ENCODE data around the gene TSPAN33.
"Not testable (repeated sequence)": the region's sequence is repeated elsewhere in the genome, so short reads cannot be mapped to it uniquely, and the experiment has no call there.

Gene TSPAN33

GRCh38 chr7:129209067-129209926, 64.8 kb downstream of the TSPAN33 start:
- DNase-seq (ENCODE audit: low read depth), result no peak

GRCh38 chr7:129210256-129210988, 65.9 kb downstream of the TSPAN33 start:
- DNase-seq (ENCODE audit: low read depth), result peak; percentile 38

- DNase-seq (ENCODE audit: low read depth), result no peak
Measured at GRCh38 chr7:129210989-129211312, 66.4 kb downstream of the TSPAN33 start.

- no peak for DNase-seq (ENCODE audit: low read depth)
Measured at GRCh38 chr7:129212126-129212525, 67.6 kb downstream of the TSPAN33 start.

- DNase-seq (ENCODE audit: low read depth), result no peak
Measured at GRCh38 chr7:129212596-129212995, 68.1 kb downstream of the TSPAN33 start.

GRCh38 chr7:129213828-129214227, 69.3 kb downstream of the TSPAN33 start:
- no peak for DNase-seq (ENCODE audit: low read depth)

- not testable (repeated sequence) for DNase-seq (ENCODE audit: low read depth)
Measured at GRCh38 chr7:129215691-129216090, 71.2 kb downstream of the TSPAN33 start.

GRCh38 chr7:129216101-129216715, 71.7 kb downstream of the TSPAN33 start:
- not testable (repeated sequence) for DNase-seq (ENCODE audit: low read depth)

- not testable (repeated sequence) for DNase-seq (ENCODE audit: low read depth)
Measured at GRCh38 chr7:129216821-129217416, 72.4 kb downstream of the TSPAN33 start.

GRCh38 chr7:129218514-129219062, 74.1 kb downstream of the TSPAN33 start:
- peak; percentile 62 for DNase-seq (ENCODE audit: low read depth)

- not testable (repeated sequence) for DNase-seq (ENCODE audit: low read depth)
Measured at GRCh38 chr7:129219166-129219565, 74.7 kb downstream of the TSPAN33 start.

All from fibroblast of gingiva (primary cell).